Vagina (tissue), 2 donors: ENCODE results near the gene AOX1. TPM values are rescaled to one million over a fixed set of nuclear protein-coding genes. Genes with fewer than 3 reads are reported as not detected.

Source experiments
- DNase-seq, 2 donors: peaks; one replicate each; pipeline ENCODE4 v3.0.0-alpha.2; 2017; ENCODE audit errors: extremely low spot score in 2 of 2
- H3K27ac ChIP-seq: fragments of 200-600 bp; sonication (generic); one replicate; pipeline ENCODE4 v1.5.1; 2019
- H3K27me3 ChIP-seq: fragments of 200-600 bp; sonication (generic); one replicate; pipeline ENCODE4 v1.5.1; 2019
- H3K36me3 ChIP-seq, 2 donors: fragments of 200-600 bp; sonication (generic); one replicate each; pipeline ENCODE4 v1.5.1; 2017 to 2019
- H3K4me1 ChIP-seq: fragments of 200-600 bp; sonication (generic); one replicate; pipeline ENCODE4 v1.5.1; 2019
- H3K4me3 ChIP-seq, 2 donors: fragments of 200-600 bp; sonication (generic); 1 replicate in 1 of 2; 2 replicates in 1 of 2; pipeline ENCODE4 v1.5.1; 2016 to 2019
- H3K9me3 ChIP-seq: fragments of 200-600 bp; sonication (generic); one replicate; pipeline ENCODE4 v1.5.1; 2019
- POLR2A ChIP-seq, 2 donors: fragments of 450-650 bp; IDR thresholded peaks; one replicate each; pipeline ENCODE4 v1.6.1; 2017; ENCODE audit warnings: antibody characterized with exemption in 2 of 2, mild to moderate bottlenecking in 2 of 2, moderate library complexity in 2 of 2
- POLR2AphosphoS5 ChIP-seq, 2 donors: sonication (generic); formaldehyde crosslinking; IDR thresholded peaks; one replicate each; pipeline ENCODE4 v1.9.0; 2017; ENCODE audit warnings: antibody characterized with exemption in 2 of 2, mild to moderate bottlenecking in 2 of 2, low read depth in 1 of 2; ENCODE audit not compliant: insufficient read depth in 1 of 2
- intact Hi-C: fragments of 100-400 bp; cut with DNase I; formaldehyde crosslinking; loops from one replicate; pipeline ENCODE4 v1.15.1; 2023
- total RNA-seq: library from RNA; depleted of rRNA; stranded (reverse); fragments of >200 nt; gene quantifications from one replicate; pipeline ENCODE4 v1.2.3, GENCODE V29; 2016
- TF ChIP-seq, protein P1 (sequence below), 3 experiments: fragments of 450-650 bp in 2 of 3; fragments of 200-600 bp in 1 of 3; sonication (generic) in 1 of 3; IDR thresholded peaks; one replicate each; pipeline ENCODE4 v1.5.1; 2017 to 2019; ENCODE audit warnings: antibody characterized with exemption in 3 of 3, mild to moderate bottlenecking in 2 of 3, moderate library complexity in 2 of 3

The AOX1 gene
- total RNA-seq, 1 donor from 2014 or later, result 84.5 TPM

DNA sequence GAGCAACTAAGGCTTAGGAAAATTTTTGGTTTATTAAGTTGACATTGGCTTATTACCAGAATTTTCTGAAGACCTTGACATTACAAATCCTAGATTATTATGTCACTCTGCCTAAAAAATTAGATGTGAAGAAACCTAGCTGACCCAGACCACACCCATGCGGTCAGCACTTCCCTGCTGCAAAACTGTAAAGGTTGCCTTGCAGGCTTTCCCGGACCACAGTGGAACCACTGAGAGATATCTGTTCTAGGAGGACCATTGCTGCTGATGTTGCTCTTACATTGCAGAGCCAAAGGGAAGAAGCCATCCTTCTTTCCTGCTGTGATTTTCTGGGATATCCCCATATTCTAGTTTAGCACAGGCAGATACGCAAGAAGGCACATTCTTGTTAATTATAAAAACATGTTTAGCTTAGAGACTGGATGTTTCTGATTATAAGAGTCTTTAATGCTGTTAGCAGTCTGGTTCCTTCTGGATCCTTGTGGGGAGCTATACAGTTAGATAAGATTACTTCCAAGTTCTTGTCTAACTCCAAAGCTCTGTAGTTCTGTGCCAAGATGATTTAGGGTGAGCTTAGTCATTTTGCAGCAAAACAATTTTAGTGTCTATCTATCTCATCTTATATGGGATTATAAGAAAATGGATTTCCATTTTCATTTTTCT, 70.2 kb downstream of the AOX1 start:
- no peak overlapping the region for H3K27ac ChIP-seq
- TF ChIP-seq, protein P1, sequence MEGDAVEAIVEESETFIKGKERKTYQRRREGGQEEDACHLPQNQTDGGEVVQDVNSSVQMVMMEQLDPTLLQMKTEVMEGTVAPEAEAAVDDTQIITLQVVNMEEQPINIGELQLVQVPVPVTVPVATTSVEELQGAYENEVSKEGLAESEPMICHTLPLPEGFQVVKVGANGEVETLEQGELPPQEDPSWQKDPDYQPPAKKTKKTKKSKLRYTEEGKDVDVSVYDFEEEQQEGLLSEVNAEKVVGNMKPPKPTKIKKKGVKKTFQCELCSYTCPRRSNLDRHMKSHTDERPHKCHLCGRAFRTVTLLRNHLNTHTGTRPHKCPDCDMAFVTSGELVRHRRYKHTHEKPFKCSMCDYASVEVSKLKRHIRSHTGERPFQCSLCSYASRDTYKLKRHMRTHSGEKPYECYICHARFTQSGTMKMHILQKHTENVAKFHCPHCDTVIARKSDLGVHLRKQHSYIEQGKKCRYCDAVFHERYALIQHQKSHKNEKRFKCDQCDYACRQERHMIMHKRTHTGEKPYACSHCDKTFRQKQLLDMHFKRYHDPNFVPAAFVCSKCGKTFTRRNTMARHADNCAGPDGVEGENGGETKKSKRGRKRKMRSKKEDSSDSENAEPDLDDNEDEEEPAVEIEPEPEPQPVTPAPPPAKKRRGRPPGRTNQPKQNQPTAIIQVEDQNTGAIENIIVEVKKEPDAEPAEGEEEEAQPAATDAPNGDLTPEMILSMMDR (IDR thresholded peaks at IDR 0.05), result no peak
- no peak for TF ChIP-seq POLR2A (IDR thresholded peaks at IDR 0.05)
- no peak overlapping the region for H3K4me3 ChIP-seq
- no peaks in the 10 kb centered on the region for H3K9me3 ChIP-seq
- H3K27me3 ChIP-seq, result no peaks in the 10 kb centered on the region
- no peaks in the 10 kb centered on the region for H3K4me1 ChIP-seq
- intact Hi-C loops, result no loop called here
- DNase-seq, result no peak
- no peaks in the 10 kb centered on the region for H3K36me3 ChIP-seq

DNA sequence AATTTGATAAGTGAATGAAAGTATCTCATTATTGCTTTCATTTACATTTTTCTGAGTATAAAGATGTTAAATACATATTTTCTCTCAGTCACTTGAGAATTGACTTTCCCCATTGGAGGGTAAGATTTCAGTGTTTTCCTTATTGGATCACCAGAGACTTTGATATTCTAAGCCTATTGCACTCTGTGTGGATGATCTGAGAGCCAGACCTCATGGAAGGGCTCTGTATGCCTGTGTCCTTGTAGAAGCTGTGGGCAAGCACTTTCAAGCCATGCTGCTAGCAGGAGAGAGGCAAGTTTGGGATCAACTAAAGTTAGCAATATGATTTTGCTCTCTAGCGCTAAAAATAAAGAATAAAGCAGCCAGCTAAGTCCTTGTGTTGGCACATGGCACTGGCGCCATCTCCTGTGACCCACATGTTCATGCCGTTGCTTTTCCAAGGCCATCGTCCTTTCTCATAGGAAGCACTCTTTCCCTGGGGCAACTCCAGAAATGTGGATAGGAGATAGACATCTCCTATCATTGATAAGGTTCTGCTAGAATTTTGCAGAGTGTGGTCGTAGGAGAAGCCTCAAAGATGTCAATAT, 72.6 kb downstream of the AOX1 start:
- no peaks in the 10 kb centered on the region for H3K9me3 ChIP-seq
- intact Hi-C loops, result no loop called here
- no peak for DNase-seq
- no peaks in the 10 kb centered on the region for H3K4me1 ChIP-seq
- H3K27me3 ChIP-seq, result no peaks in the 10 kb centered on the region
- no peak overlapping the region for H3K4me3 ChIP-seq
- H3K36me3 ChIP-seq, result no peaks in the 10 kb centered on the region
- TF ChIP-seq POLR2A (IDR thresholded peaks at IDR 0.05), result no peak
- TF ChIP-seq, protein P1 (IDR thresholded peaks at IDR 0.05), result no peak
- TF ChIP-seq POLR2AphosphoS5 (IDR thresholded peaks at IDR 0.05; ENCODE audit: insufficient read depth in 1 of 2, low read depth in 1 of 2), result no peak
- H3K27ac ChIP-seq, result no peak overlapping the region

DNA sequence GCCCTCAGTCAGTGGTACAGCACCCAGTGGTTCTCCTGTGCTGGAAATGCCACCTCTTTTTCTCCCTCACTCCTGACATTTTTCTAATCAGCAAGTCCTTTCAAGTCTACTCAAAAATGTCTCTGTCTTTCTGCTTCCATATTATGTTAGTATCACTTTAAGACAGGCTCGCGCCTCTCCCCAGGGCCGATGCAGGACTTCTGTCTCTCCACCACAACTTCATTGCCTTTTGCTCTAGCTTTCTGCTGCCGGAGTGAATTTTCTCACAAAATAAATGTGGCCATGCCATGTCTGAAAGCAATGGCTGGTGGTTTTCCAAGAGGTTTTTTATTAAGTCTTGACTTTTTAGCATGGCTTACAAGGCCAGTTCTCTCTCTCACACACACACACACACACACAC, 73.6 kb downstream of the AOX1 start:
- Histone ChIP-seq H3K27ac (no peak overlapping the region), H3K27me3 (no peaks in the 10 kb centered on the region), H3K4me3 (no peak overlapping the region), H3K4me1 (no peaks in the 10 kb centered on the region), H3K36me3 (no peaks in the 10 kb centered on the region), H3K9me3 (no peaks in the 10 kb centered on the region)
- intact Hi-C loops, result no loop called here
- no peak for DNase-seq
- TF ChIP-seq, protein P1 (IDR thresholded peaks at IDR 0.05), result no peak
- TF ChIP-seq POLR2A (IDR thresholded peaks at IDR 0.05) (no peak), POLR2AphosphoS5 (IDR thresholded peaks at IDR 0.05; ENCODE audit: insufficient read depth in 1 of 2, low read depth in 1 of 2) (no peak)

DNA sequence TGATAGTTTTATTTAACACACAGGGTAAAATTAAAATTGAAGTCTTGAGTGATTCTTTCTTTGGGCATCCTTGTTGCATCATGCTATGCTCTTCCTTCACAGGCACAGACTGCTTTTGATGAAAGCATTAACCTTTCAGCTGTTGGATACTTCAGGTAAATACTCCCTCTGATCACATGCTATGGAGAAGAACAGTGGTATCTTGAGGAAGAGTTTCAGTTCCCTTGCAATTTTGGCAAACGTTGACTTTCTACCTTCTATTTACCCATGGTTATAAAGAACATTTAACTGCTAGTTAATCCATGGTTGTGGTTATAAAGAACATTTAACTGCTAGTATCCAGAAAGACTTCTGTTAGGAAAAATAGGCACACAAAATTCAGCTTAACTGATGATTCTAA, 75.7 kb downstream of the AOX1 start:
- no peak overlapping the region for H3K4me3 ChIP-seq
- TF ChIP-seq POLR2AphosphoS5 (IDR thresholded peaks at IDR 0.05; ENCODE audit: insufficient read depth in 1 of 2, low read depth in 1 of 2), result no peak
- TF ChIP-seq, protein P1 (IDR thresholded peaks at IDR 0.05), result no peak
- no peak for TF ChIP-seq POLR2A (IDR thresholded peaks at IDR 0.05)
- H3K27ac ChIP-seq, result no peak overlapping the region
- no peaks in the 10 kb centered on the region for H3K36me3 ChIP-seq
- intact Hi-C loops, result no loop called here
- no peak for DNase-seq
- no peaks in the 10 kb centered on the region for H3K27me3 ChIP-seq
- H3K9me3 ChIP-seq, result no peaks in the 10 kb centered on the region
- no peaks in the 10 kb centered on the region for H3K4me1 ChIP-seq

DNA sequence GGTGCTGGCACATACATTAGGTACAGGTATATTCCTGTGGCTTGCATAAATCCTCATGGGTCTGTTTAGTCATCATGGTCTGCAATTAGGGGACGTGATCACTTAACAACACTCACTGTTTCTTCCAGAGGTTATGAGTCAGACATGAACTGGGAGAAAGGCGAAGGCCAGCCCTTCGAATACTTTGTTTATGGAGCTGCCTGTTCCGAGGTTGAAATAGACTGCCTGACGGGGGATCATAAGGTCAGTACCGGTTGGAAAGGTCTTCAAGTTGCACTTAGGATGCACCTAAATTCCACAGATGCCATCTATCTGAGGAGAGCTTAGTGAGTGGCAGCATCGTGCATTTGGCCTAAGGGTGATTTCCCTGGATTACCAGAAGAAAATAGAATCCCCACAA, 76.9 kb downstream of the AOX1 start:
- intact Hi-C loops, result no loop called here
- TF ChIP-seq POLR2A (IDR thresholded peaks at IDR 0.05) (no peak), POLR2AphosphoS5 (IDR thresholded peaks at IDR 0.05; ENCODE audit: insufficient read depth in 1 of 2, low read depth in 1 of 2) (no peak)
- TF ChIP-seq, protein P1 (IDR thresholded peaks at IDR 0.05), result no peak

More for the DNA sequence above, 76.9 kb downstream of the AOX1 start:
- no peak overlapping the region for H3K27ac ChIP-seq
- no peak for DNase-seq
- no peaks in the 10 kb centered on the region for H3K36me3 ChIP-seq
- no peaks in the 10 kb centered on the region for H3K4me1 ChIP-seq
- H3K4me3 ChIP-seq, result no peak overlapping the region
- no peaks in the 10 kb centered on the region for H3K9me3 ChIP-seq
- no peaks in the 10 kb centered on the region for H3K27me3 ChIP-seq
